SK-N-SH (cell line): Measurements from ENCODE around the gene UBE2E2.

Experiments used
- CHD2 ChIP-seq: fragments of 150-350 bp; IDR thresholded peaks from 2 replicates; pipeline ENCODE4 v1.6.1; 2018; ENCODE audit warnings: low read length; ENCODE audit not compliant: partially characterized antibody
- CTCF ChIP-seq: fragments of 200-600 bp; sonication (generic); IDR thresholded peaks from 2 replicates; pipeline ENCODE4 v1.6.1; 2017; ENCODE audit warnings: antibody characterized with exemption, mild to moderate bottlenecking, moderate library complexity
- EZH2phosphoT487 ChIP-seq: fragments of 200-600 bp; sonication (generic); IDR thresholded peaks from 2 replicates; pipeline ENCODE4 v1.6.1; 2017; ENCODE audit warnings: low read depth, mixed run types, mild to moderate bottlenecking, antibody characterized with exemption, moderate library complexity, borderline replicate concordance
- FOXM1 ChIP-seq: IDR thresholded peaks from 2 replicates; pipeline ENCODE4 v1.4.0; 2012; ENCODE audit warnings: low read depth, mild to moderate bottlenecking
- GABPA ChIP-seq: IDR thresholded peaks from 2 replicates; pipeline ENCODE4 v1.4.0; 2012; ENCODE audit warnings: low read depth, mild to moderate bottlenecking
- MAX ChIP-seq: IDR thresholded peaks from 2 replicates; pipeline ENCODE4 v1.4.0; 2012; ENCODE audit warnings: low read depth
- MEF2A ChIP-seq: IDR thresholded peaks from 2 replicates; pipeline ENCODE4 v1.4.0; 2012; ENCODE audit warnings: low read depth, borderline replicate concordance
- POLR2AphosphoS5 ChIP-seq: IDR thresholded peaks from 2 replicates; pipeline ENCODE4 v1.6.1; 2012; ENCODE audit warnings: low read depth, low read length
- RAD21 ChIP-seq: IDR thresholded peaks from 2 replicates; pipeline ENCODE4 v1.6.1; 2012; ENCODE audit warnings: mild to moderate bottlenecking, low read length
- RCOR1 ChIP-seq: fragments of 150-350 bp; IDR thresholded peaks from 2 replicates; pipeline ENCODE4 v1.6.1; 2017; ENCODE audit warnings: antibody characterized with exemption, low read length
- RFX5 ChIP-seq: IDR thresholded peaks from 2 replicates; pipeline ENCODE4 v1.6.1; 2012; ENCODE audit warnings: mild to moderate bottlenecking, improper control_type of control experiment, low read length
- SMC3 ChIP-seq: IDR thresholded peaks from 2 replicates; pipeline ENCODE4 v1.6.1; 2012; ENCODE audit warnings: low read depth, low read length, improper control_type of control experiment
- ZBTB33 ChIP-seq: IDR thresholded peaks from 2 replicates; pipeline ENCODE4 v1.4.0; 2012; ENCODE audit warnings: low read depth, borderline replicate concordance

- TF ChIP-seq POLR2AphosphoS5 = no peak
- no peak for TF ChIP-seq SMC3
- TF ChIP-seq MAX = no peak
- no peak for TF ChIP-seq FOXM1
- TF ChIP-seq CTCF = no peak
- TF ChIP-seq EZH2phosphoT487 = no peak
- TF ChIP-seq GABPA = no peak
- no peak for TF ChIP-seq CHD2
- no peak for TF ChIP-seq RFX5
- no peak for TF ChIP-seq RAD21
- TF ChIP-seq RCOR1 = no peak
- no peak for TF ChIP-seq MEF2A
- TF ChIP-seq ZBTB33 = no peak
Measured at GRCh38 chr3:23430781-23431398, 227.8 kb downstream of the UBE2E2 start.
